Chondrocyte (in vitro differentiated cells): Measurements from ENCODE around the gene FAM228A. TPM values are rescaled to one million over a fixed set of nuclear protein-coding genes. Genes with fewer than 3 reads are reported as not detected.

Source experiments
- DNase-seq: peaks from one replicate; pipeline ENCODE4 v3.0.0; 2021; ENCODE audit warnings: mixed read lengths, low spot score
- H3K27ac Mint-ChIP-seq: one replicate; pipeline ENCODE4 v1.8.0; 2021; ENCODE audit warnings: mild to moderate bottlenecking, moderate library complexity, mixed read lengths; ENCODE audit not compliant: unreplicated experiment
- H3K27me3 Mint-ChIP-seq: 2 replicates; pipeline ENCODE4 v1.8.0; 2021; ENCODE audit warnings: low read depth, mixed read lengths
- H3K36me3 Mint-ChIP-seq: 2 replicates; pipeline ENCODE4 v1.8.0; 2021; ENCODE audit warnings: low read depth, mixed read lengths
- H3K4me1 Mint-ChIP-seq: 2 replicates; pipeline ENCODE4 v1.8.0; 2021; ENCODE audit warnings: low read depth, mild to moderate bottlenecking, mixed read lengths
- H3K4me3 Mint-ChIP-seq: one replicate; pipeline ENCODE4 v1.8.0; 2021; ENCODE audit warnings: mild to moderate bottlenecking, moderate library complexity, mixed read lengths; ENCODE audit not compliant: unreplicated experiment
- H3K9me3 Mint-ChIP-seq: 2 replicates; pipeline ENCODE4 v1.8.0; 2021; ENCODE audit warnings: low read depth, mixed read lengths
- CTCF ChIP-seq: fragments of 200-600 bp; sonication (generic); IDR thresholded peaks from 2 replicates; pipeline ENCODE4 v1.5.0; 2021; ENCODE audit warnings: antibody characterized with exemption, mild to moderate bottlenecking, moderate library complexity
- total RNA-seq: library from RNA; stranded (reverse); gene quantifications from 3 replicates; pipeline ENCODE4 v1.2.1, GENCODE V29; 2021

FAM228A gene
- total RNA-seq, 1 donor from 2014 or later: 0.22 TPM

DNA sequence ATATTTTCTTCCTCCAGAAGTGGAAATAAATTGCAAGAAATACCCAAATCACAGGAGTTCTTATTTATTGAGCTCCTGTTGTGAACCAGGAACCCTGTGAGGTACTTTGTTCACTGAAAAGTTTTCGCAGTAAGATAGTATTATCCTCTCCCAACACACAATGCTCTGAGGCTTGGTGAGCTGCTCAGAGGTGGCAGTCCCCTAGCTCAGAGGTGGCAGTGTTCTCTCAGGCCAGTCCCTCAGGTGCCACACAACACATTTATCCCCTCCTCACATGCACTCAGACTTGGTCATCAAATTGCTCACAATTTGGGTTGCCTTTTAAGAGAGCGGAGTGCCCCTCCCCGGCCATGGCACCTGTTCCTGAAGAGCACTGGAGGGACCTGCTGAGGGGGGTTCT lies 25.9 kb downstream of the FAM228A start:
- Mint-ChIP-seq H3K4me3 (no peak overlapping the region), H3K9me3 (peaks cover 30% of the 10 kb centered on the region), H3K27me3 (no peaks in the 10 kb centered on the region), H3K36me3 (peaks cover 37% of the 10 kb centered on the region), H3K27ac (no peak overlapping the region), H3K4me1 (no peaks in the 10 kb centered on the region)
- DNase-seq: no peak
- no peak for TF ChIP-seq CTCF

DNA sequence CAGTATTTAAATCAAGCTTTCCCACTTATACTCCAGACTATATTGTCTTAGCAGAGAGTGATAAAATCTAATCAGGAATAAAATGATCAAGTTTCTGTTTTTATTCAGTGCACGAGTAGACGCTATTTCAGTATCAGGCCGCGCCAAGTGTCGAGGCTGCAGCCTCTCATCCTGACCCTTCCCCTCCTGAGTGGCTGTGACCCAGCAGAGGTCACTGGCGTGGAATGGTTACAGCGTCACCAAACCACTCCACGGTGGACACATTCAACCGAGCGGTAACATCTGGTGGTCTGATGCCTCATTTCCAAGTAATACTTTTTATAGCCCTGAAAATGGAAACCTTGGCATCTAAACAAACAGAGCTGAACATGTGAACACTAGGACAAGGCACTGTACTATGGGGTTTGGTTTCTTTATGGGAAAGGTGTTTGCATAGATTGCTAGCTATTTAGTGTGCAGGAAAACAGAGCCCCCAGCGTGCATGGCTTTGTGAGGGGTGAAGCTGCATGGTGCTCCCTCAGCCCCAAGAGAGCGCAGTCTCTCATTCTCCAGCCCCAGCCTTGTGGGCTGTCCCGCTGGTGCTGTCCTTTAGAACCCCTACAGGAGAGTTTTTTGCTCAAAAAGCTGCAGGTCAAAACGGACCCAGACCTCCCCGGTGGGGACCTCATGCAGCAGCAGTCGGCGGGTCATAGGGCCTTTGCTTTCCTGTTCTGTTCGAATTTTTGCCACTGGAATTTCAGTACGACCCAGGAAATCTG lies 28.4 kb downstream of the FAM228A start:
- H3K4me1 Mint-ChIP-seq: no peaks in the 10 kb centered on the region
- H3K9me3 Mint-ChIP-seq: peaks cover 13% of the 10 kb centered on the region
- H3K4me3 Mint-ChIP-seq: no peak overlapping the region
- H3K27ac Mint-ChIP-seq: no peak overlapping the region
- no peaks in the 10 kb centered on the region for H3K27me3 Mint-ChIP-seq
- no peak for DNase-seq
- H3K36me3 Mint-ChIP-seq: peaks cover 45% of the 10 kb centered on the region
- no peak for TF ChIP-seq CTCF

DNA sequence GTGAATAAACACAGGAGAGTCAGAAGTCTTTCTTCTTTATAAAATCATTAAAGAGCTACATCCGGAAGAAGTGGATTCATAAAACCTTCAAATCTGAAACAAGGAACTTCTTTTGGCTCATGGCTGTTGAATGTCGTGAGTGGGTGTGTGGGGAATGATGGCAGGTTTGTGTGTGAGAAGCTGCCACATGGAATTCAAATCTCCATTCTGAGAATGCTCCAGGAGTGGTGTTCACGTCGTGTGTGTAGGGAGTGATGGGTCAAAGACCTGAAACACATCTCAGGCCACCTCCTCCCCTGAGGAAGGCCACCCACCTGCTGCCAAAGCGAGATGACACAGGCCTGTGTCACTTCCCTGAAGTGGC lies 28.9 kb downstream of the FAM228A start:
- H3K4me1 Mint-ChIP-seq: no peaks in the 10 kb centered on the region
- H3K36me3 Mint-ChIP-seq: peaks cover 49% of the 10 kb centered on the region
- no peak overlapping the region for H3K27ac Mint-ChIP-seq
- TF ChIP-seq CTCF: no peak
- no peaks in the 10 kb centered on the region for H3K27me3 Mint-ChIP-seq
- H3K4me3 Mint-ChIP-seq: no peak overlapping the region
- DNase-seq: no peak
- peaks cover 10% of the 10 kb centered on the region for H3K9me3 Mint-ChIP-seq

DNA sequence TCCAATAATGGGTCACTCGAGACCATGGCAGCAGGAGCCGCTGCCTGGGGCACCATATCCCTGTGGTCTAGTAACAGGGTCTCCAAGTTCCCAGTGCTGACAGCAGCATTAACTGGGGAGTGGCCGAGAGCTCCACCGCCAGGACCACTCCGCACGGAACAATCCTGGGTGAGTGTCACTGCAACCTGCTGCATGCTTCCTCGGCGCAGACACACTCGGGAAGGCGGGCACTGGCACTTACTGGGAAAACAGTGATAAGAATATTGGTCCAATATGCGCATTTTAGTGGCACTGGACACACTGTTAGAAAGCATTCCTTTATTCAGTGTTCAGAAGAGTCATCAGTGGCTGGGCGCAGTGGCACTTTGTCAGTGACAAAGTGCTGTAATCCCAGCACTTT lies 29.7 kb downstream of the FAM228A start:
- H3K4me1 Mint-ChIP-seq: no peaks in the 10 kb centered on the region
- H3K36me3 Mint-ChIP-seq: peaks cover 56% of the 10 kb centered on the region
- no peak for TF ChIP-seq CTCF
- no peak overlapping the region for H3K4me3 Mint-ChIP-seq
- peaks cover 6% of the 10 kb centered on the region for H3K9me3 Mint-ChIP-seq
- no peaks in the 10 kb centered on the region for H3K27me3 Mint-ChIP-seq
- H3K27ac Mint-ChIP-seq: no peak overlapping the region
- DNase-seq: no peak

DNA sequence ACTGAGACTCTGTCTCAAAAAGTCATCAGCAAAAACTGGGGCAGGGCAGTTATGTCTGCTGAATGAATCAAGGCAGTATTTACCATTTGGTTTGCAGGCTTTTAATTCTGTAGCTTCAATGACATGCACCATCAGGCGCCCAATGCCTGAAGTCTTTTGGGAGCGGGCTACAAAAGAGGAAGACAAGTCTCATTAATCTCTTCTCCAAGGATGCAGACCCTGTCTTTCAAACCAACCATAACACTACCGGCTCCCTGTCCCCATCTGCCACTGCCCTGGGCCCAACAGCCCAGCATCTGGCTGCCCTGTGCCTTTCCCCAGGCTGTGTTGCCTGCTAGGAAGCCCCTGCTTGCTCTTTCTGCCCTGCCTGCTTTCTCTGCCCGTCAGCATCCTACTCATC lies 30.3 kb downstream of the FAM228A start:
- H3K36me3 Mint-ChIP-seq: peaks cover 53% of the 10 kb centered on the region

More for the DNA sequence above, 30.3 kb downstream of the FAM228A start:
- Mint-ChIP-seq H3K4me1 (peaks cover 4% of the 10 kb centered on the region), H3K4me3 (no peak overlapping the region), H3K9me3 (peaks cover under 1% of the 10 kb centered on the region), H3K27me3 (no peaks in the 10 kb centered on the region), H3K27ac (no peak overlapping the region)
- DNase-seq: no peak
- no peak for TF ChIP-seq CTCF
